Parathyroid adenoma (tissue), 2 donors: ENCODE measurements around the gene CCL4.

Experiments used
- H2AFZ ChIP-seq: fragments of 300-600 bp; sonication (generic); one replicate; pipeline ENCODE4 v1.7.0; 2017; ENCODE audit warnings: antibody characterized with exemption, mild to moderate bottlenecking
- H3K27ac ChIP-seq: fragments of 300-600 bp; sonication (generic); one replicate; pipeline ENCODE4 v1.7.0; 2017
- H3K27me3 ChIP-seq: fragments of 300-600 bp; sonication (generic); one replicate; pipeline ENCODE4 v1.7.0; 2017; ENCODE audit warnings: low read length; ENCODE audit not compliant: control insufficient read depth, insufficient read depth
- H3K36me3 ChIP-seq: fragments of 300-600 bp; sonication (generic); one replicate; pipeline ENCODE4 v1.7.0; 2017; ENCODE audit warnings: low read length; ENCODE audit not compliant: control insufficient read depth, insufficient read depth
- H3K4me1 ChIP-seq: fragments of 300-600 bp; sonication (generic); one replicate; pipeline ENCODE4 v1.7.0; 2017; ENCODE audit warnings: control low read depth
- H3K4me2 ChIP-seq: fragments of 300-600 bp; sonication (generic); one replicate; pipeline ENCODE4 v1.7.0; 2017; ENCODE audit warnings: low read length
- H3K4me3 ChIP-seq: fragments of 300-600 bp; sonication (generic); one replicate; pipeline ENCODE4 v1.7.0; 2017; ENCODE audit warnings: low read depth, low read length
- H3K79me2 ChIP-seq: fragments of 300-600 bp; sonication (generic); one replicate; pipeline ENCODE4 v1.7.0; 2017; ENCODE audit warnings: control low read depth
- H3K9ac ChIP-seq: fragments of 300-600 bp; sonication (generic); one replicate; pipeline ENCODE4 v1.7.0; 2017; ENCODE audit warnings: mild to moderate bottlenecking
- H3K9me3 ChIP-seq: fragments of 300-600 bp; sonication (generic); one replicate; pipeline ENCODE4 v1.7.0; 2017; ENCODE audit warnings: low read length; ENCODE audit not compliant: control insufficient read depth
- CTCF ChIP-seq: fragments of 300-600 bp; sonication (generic); IDR thresholded peaks from one replicate; pipeline ENCODE4 v1.7.0; 2017; ENCODE audit warnings: antibody characterized with exemption, mild to moderate bottlenecking
- donor health status: primary hyperparathyroidism.

CCL4 gene

DNA sequence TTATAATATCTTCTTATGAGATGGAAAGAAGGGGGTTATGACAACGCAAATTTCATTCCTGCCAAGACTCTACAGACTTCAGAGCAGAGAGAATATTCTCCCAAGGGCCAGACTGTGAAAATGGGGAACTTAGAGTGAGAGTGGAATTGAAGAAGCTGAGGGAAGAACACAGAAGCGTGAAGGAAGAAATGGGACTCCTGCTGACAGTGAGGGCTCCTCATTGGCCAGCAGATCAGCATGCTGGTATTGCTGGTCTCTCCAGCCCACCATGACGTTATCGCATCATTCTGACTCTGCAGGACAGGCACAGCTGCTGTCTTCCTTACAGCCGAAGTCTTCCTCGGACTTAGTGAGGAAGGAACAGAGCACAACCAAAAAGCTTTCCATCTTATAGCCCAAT, 24.3 kb downstream of the CCL4 start:
- no peaks in the 10 kb centered on the region for H3K27me3 ChIP-seq
- TF ChIP-seq CTCF = no peak
- H3K79me2 ChIP-seq = no peaks in the 10 kb centered on the region
- no peaks in the 10 kb centered on the region for H3K9me3 ChIP-seq
- no peak overlapping the region for H3K4me3 ChIP-seq
- H3K36me3 ChIP-seq = no peaks in the 10 kb centered on the region
- no peak overlapping the region for H3K27ac ChIP-seq
- H3K9ac ChIP-seq = no peak overlapping the region
- H2AFZ ChIP-seq = no peak overlapping the region
- no peak overlapping the region for H3K4me2 ChIP-seq
- peaks cover 10% of the 10 kb centered on the region for H3K4me1 ChIP-seq

GRCh38 chr17:36128411-36128978, 24.9 kb downstream of the CCL4 start:
- Histone ChIP-seq H3K9ac (no peak overlapping the region), H3K27me3 (no peaks in the 10 kb centered on the region), H2AFZ (no peak overlapping the region), H3K4me2 (no peak overlapping the region), H3K9me3 (no peaks in the 10 kb centered on the region), H3K36me3 (no peaks in the 10 kb centered on the region), H3K4me1 (peaks cover 11% of the 10 kb centered on the region), H3K27ac (no peak overlapping the region), H3K4me3 (no peak overlapping the region), H3K79me2 (no peaks in the 10 kb centered on the region)
- TF ChIP-seq CTCF = no peak

DNA sequence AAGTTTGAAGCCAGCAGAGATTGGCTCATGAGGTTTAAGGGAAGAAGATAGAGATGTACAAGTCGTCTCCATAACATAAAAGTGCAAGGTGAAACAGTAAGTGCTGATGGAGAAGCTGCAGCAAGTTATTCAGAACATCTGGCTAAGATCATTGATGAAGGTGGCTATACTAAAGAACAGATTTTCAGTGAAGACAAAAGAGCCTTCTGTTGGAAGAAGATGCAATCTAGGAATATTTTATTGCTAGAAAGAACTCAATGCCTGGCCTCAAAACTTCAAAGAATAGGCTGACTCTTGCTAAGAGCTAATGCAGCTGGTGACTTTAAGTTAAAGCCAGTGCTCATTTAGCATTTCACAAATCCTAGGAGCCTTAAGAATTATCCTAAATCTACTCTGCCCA, 26.0 kb downstream of the CCL4 start:
- Histone ChIP-seq H2AFZ (no peak overlapping the region), H3K79me2 (no peaks in the 10 kb centered on the region), H3K27me3 (no peaks in the 10 kb centered on the region), H3K4me3 (no peak overlapping the region), H3K4me1 (peaks cover 12% of the 10 kb centered on the region), H3K27ac (no peak overlapping the region), H3K9ac (no peak overlapping the region), H3K9me3 (no peaks in the 10 kb centered on the region), H3K36me3 (no peaks in the 10 kb centered on the region), H3K4me2 (no peak overlapping the region)
- TF ChIP-seq CTCF = no peak

DNA sequence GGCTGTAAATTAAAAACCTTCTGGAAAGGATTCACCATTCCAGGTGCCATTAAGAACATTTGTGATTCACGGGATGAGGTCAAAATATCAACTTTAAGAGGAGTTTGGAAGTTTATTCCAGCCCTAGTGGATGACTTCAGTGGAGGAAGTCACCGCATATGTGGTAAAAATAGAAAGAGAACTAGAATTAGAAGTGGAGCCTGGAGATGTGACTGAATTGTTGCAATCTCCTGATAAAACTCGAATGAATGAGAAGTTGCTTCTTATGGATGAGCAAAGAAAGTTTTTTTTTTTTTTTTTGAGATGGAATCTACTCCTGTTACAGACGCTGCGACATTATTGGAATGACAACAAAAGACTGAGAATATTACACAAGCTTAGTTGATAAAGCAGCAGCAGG, 26.7 kb downstream of the CCL4 start:
- no peaks in the 10 kb centered on the region for H3K9me3 ChIP-seq
- no peaks in the 10 kb centered on the region for H3K79me2 ChIP-seq
- no peak overlapping the region for H2AFZ ChIP-seq
- H3K4me2 ChIP-seq = no peak overlapping the region
- peaks cover 12% of the 10 kb centered on the region for H3K4me1 ChIP-seq
- no peak for TF ChIP-seq CTCF
- no peaks in the 10 kb centered on the region for H3K27me3 ChIP-seq
- no peak overlapping the region for H3K27ac ChIP-seq
- H3K36me3 ChIP-seq = no peaks in the 10 kb centered on the region
- H3K9ac ChIP-seq = no peak overlapping the region
- no peak overlapping the region for H3K4me3 ChIP-seq

DNA sequence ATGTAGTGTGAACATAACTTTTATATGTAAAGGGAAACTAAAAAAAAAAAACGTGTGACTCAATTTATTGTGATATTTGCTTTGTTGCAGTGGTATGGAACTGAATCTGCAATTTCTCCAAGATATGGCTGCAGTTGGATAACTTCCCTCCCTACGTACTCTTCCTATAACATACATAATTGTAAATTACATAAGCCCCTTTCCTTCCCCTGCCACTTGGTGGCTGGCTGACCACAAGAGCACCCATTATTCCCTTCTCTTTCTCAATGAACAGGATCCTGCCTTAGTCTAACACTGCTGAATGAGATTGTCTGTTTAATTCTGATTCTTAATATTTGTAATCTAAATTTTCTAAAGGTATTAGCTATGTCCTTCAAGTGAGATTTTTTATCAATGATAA, 27.8 kb downstream of the CCL4 start:
- Histone ChIP-seq H3K9me3 (no peaks in the 10 kb centered on the region), H3K36me3 (no peaks in the 10 kb centered on the region), H3K4me3 (no peak overlapping the region), H3K27me3 (no peaks in the 10 kb centered on the region), H3K4me2 (no peak overlapping the region), H3K4me1 (peaks cover 12% of the 10 kb centered on the region), H3K79me2 (no peaks in the 10 kb centered on the region), H3K27ac (no peak overlapping the region), H3K9ac (no peak overlapping the region), H2AFZ (no peak overlapping the region)
- TF ChIP-seq CTCF = no peak
